HG03060 (cell line): Measurements from ENCODE around the gene WASHC2A.
"Not testable (repeated sequence)": the region's sequence is repeated elsewhere in the genome, so short reads cannot be mapped to it uniquely, and the experiment has no call there.

Experiments used
- ATAC-seq: cut with Tn5 transposase; IDR thresholded peaks from one replicate; pipeline ENCODE4 v1.9.1; 2021; ENCODE audit warnings: low read depth, moderate number of reproducible peaks; ENCODE audit not compliant: unreplicated experiment

Gene WASHC2A

GRCh38 chr10:50058727-50059126 lies 9.0 kb upstream of the WASHC2A start:
- ATAC-seq: not testable (repeated sequence)

DNA sequence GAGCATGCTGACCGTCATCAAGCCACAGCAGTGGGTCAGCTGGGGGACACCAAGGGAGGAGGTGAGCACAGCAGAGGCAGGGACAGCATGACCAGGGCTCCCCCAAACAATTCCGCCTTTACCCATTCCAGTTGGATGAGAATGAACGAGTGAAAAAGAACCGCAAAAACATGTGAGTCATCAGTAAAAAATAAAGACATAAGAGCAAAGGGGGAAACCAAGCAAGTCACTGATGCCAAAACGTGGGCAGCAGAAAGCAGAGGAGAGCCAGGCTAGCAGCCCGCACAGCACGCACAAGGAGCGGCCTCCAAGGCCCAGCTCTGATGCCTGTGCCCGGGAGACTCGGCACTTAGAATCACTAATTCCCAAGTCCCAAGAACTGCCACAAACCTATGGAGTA lies 7.8 kb upstream of the WASHC2A start:
- not testable (repeated sequence) for ATAC-seq

DNA sequence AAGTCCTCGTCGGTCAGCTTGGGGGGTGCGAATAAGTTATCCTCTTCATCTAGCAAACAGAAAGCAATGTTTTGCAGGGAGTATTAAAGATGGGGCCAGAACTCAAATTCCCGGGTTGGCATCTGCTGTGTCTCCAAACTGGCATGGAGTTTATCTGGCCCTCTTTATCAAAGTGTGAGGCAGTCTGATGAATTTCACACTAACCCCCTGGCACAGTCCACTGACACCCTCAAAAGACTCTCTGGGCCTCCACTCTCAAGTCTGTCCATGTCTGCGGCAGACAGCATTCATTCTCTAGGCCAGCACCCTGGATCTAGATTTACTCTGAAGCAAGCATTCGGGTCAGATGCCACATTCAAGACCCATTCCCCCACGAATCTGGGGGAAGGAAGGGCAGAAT lies 6.2 kb upstream of the WASHC2A start:
- ATAC-seq: not testable (repeated sequence)

DNA sequence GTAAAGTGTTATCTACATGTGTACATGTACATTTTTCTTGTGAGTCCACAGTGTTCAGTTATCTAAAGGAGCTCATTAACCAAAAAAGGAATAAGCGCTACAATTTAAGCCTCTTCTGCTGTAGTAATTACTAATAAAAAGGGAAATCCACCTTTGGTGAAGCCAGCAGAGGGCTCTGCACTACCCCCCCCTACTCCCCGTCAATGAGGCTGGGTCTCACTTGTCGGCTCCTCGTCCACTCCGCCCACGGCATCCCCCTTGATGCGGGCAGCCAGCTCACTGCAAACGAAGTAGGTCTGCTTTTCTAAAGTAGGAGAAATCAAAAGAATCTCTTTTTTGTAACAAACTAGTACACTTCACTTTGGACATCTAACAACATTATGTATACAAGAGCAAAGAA lies 4.7 kb upstream of the WASHC2A start:
- no peak for ATAC-seq

GRCh38 chr10:50068352-50068659 lies 552 bp downstream of the WASHC2A start:
- ATAC-seq: not testable (repeated sequence)

- ATAC-seq: not testable (repeated sequence)
Observed at GRCh38 chr10:50075139-50075538, 7.4 kb downstream of the WASHC2A start.

DNA sequence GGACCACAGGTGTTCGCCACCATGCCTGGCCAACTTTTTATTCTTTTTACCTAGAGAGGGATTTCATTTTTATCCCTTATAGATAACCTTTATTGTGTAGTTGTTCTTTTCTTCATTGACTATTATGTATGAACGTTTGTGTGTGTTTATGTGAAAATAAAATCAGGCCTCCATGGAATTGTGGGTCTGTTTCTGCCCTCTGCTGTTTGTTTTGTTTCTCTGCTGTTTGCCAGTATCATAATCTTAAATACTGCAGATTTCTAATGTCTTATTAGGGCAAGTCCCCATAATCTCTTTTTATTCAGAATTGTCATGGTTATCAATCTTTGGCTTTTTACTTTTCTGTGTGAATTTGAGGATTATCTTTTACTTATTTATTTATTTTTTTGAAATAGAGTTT lies 7.8 kb downstream of the WASHC2A start:
- not testable (repeated sequence) for ATAC-seq

- not testable (repeated sequence) for ATAC-seq
Observed at GRCh38 chr10:50091304-50091703, 23.6 kb downstream of the WASHC2A start.

DNA sequence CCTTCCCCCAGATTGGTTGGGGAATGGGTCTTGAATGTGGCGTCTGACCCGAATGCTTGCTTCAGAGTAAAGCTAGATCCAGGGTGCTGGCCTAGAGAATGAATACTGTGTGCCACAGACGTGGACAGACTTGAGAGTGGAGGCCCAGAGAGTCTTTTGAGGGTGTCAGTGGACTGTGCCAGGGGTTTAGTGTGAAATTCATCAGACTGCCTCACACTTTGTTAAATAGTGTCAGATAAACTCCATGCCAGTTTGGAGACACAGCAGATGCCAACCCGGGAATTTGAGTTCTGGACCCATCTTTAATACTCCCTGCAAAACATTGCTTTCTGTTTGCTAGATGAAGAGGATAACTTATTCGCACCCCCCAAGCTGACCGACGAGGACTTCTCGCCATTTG lies 25.2 kb downstream of the WASHC2A start:
- not testable (repeated sequence) for ATAC-seq

- not testable (repeated sequence) for ATAC-seq
Observed at GRCh38 chr10:50094630-50095029, 26.9 kb downstream of the WASHC2A start.

DNA sequence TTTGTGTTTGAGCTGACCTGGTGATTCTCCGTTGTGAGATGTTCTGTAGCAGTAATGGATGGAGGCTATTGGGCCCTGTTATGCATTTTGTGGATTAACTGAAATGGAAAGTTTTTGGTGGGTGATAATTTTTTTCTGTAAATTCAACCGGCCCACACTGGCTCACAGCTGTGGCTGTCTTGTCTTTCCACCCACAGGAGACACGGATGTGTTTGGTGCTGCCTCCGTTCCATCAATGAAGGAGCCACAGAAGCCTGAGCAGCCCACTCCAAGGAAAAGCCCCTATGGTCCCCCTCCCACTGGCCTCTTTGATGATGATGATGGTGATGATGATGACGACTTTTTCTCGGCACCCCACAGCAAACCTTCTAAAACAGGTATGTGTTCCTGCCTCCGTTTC lies 27.6 kb downstream of the WASHC2A start:
- ATAC-seq: not testable (repeated sequence)

GRCh38 chr10:50096722-50097121 lies 29.0 kb downstream of the WASHC2A start:
- ATAC-seq: not testable (repeated sequence)

DNA sequence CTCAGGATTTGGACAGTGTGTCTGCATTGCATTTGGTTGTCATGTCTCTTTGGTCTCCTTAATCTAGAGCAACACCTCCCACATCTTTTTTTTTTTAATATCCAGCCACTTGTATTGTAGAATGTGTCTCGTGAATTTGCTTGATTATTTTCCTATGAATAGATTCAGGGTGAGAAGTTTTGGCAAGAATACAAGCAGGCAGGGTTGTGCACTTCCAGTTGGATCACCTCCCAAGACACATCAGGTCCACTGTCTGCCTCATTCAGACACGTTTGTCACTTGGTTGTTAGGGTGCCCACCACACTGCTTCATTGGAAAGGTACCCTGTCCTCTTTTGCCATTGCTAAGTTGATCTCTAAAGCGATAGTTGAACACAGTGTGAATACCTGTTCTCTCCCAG lies 30.9 kb downstream of the WASHC2A start:
- ATAC-seq: not testable (repeated sequence)

DNA sequence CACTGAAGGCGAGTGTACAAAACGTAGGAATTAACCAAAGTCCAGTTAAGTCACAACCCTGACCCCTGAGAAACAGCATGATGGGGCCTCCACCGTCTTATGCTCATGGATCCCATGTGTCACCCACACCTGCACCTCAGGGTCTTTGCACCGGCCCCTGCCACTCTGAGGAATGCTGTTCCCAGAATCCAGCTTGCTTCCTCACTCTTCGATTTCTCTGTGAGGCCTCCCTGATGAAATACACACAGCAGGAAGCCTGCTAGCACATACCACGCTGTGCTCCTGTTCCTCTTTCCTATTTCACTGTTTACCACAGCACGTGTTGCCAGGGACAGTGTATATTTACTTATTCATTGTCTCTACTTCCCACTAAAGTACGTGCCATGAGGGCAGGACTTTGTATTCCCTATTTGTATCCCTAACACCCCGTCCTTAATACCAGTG lies 33.4 kb downstream of the WASHC2A start:
- ATAC-seq: not testable (repeated sequence)

- not testable (repeated sequence) for ATAC-seq
Observed at GRCh38 chr10:50101747-50102146, 34.0 kb downstream of the WASHC2A start.

DNA sequence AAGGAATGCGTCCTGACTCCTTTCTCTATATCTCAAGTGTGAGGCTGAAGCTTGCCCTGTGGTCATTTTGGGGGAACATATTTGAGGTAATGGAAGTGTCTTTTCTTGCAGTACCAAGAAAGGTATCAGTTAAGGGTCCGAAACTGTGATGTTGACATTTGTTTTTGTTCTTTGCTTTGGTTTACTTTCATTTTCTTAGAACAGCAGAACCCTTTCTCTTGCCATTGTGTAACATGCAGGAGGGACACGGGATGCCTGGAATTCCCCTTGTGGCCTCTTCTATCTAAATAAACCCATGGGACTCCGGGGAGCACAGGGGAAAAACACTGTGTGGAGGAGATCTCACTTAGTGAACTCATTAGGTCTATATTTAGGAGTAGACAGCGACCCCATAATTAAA lies 34.5 kb downstream of the WASHC2A start:
- ATAC-seq: peak; percentile 64

DNA sequence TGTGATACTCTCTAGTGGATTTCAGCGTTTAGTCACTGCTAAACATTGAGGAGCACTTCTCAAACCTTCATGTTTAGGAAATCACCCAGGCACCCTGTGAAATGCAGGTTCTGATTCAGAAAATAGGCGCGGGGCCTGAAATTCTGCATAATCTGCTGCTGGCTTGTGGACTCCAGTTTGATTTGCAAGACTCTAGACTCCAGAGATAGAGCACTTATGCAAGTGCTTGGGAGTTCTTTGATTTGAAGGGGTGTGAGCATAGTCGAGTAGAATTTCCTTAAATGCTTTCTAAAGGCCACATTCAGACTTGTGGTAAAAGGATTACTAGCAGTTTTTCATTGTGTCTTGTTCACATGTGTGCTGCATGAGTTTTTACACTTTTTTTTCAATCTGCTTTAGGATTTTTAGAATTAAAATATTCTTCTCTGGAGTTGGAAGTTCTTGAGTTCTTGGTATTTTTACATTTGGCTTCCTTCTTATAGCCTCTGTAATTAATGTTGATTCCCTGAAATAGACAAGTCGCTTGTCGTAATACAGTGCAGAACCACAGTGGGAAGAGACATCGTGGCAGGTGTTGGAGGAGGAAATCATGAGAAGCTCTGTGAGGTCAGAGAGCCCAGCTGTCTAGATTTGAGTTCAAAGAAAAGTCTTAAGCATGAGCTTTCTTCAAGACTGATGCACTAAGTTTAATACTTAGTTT lies 41.4 kb downstream of the WASHC2A start:
- not testable (repeated sequence) for ATAC-seq

DNA sequence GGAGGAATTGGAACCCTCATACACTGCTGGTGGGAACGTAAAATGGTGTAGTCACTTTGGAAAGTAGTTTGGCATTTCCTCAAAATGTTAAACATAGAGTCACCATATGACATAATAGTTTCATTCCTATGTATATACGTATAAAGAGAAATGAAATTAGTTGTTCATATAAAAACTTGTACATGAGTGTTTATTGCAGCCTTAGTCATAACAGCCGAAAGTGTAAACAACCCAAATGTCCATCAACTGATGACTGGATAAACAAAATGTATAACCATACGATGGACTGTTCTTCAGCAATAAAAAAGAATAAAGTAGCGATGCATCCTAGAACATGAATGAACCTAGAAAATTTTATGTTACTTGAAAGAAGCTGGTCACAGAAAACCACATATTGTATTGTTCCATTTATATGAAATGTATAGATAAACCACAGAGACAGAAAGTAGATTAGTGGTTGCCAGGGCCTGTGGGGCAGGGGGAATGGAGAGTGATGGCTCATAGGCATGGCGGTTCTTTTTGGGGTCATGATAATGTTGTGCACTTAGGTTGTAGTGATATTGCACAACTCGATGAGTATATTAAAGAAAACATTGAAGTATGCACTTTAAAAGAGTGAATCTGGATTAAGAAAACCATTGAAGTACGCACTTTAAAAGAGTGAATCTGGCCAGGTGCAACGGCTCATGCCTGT lies 44.8 kb downstream of the WASHC2A start:
- not testable (repeated sequence) for ATAC-seq

DNA sequence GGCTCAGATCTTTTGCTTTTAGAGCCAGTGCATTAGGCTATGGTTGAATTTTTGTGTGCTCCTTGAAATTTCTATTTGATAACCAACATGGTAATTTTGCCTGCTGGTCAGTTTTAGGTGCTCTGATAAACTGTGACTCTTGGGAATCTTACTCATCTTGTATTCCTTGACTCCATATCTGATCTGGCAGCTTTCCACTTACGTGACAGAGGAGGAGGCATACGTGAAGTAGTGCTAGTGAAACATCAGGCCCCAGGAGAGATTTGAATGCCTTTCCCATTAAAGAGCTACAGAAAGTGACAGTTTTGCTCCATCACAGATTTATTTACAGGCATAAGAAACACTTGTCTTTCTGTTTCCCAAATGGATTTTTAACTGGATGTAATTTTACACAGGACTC lies 59.0 kb downstream of the WASHC2A start:
- not testable (repeated sequence) for ATAC-seq

GRCh38 chr10:50127770-50128292 lies 60.1 kb downstream of the WASHC2A start:
- not testable (repeated sequence) for ATAC-seq

DNA sequence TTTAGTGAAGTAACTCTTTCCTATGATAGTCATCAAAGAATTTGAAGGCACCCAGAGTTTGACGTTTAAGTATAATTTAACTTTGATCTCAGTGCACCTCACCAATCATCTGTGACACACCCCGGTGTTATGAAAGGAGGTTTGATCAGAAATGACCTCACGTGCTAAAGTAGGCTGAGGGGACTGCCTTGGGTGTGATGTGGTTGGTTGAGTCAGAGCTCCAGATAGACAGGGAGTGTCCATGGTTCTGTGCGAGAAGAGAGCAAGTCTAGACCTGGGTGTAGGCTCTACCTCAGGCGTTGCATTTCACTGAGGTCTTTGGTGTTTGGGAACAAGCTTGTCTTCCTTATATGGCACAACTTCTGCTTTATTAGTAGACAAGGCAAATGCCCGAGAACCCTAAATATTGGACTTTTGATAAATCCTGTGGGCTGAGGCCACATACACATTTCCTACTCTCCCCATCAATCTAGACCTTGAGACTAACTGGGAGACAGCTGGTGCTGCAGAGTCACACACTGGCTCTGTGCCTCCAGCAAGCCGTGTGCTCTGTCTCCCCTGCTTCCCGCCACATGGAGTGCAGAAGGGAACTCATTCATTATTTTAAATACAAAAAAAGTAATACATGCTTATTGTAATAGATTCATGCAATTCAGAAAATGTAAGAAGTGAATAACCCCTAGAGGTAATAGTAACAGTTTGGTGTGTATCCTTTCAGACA lies 63.7 kb downstream of the WASHC2A start:
- ATAC-seq: not testable (repeated sequence)
